Lower leg skin (tissue), 4 donors: ENCODE data around the gene SLC41A3. TPM values are rescaled to one million over a fixed set of nuclear protein-coding genes. Genes with fewer than 3 reads are reported as not detected.
A peak's percentile ranks its signal among the peaks of the same experiment; 100 is the strongest.

ENCODE experiments used
- DNase-seq, 2 donors: peaks; one replicate each; pipeline ENCODE4 v3.0.0-alpha.2; 2019; ENCODE audit warnings: low spot score in 2 of 2
- H3K4me3 ChIP-seq: fragments of 200-600 bp; sonication (generic); 2 replicates; pipeline ENCODE4 v1.5.1; 2017; ENCODE audit warnings: mild to moderate bottlenecking, low read depth; ENCODE audit not compliant: poor library complexity, severe bottlenecking
- POLR2A ChIP-seq, 2 donors: fragments of 450-650 bp; IDR thresholded peaks; one replicate each; pipeline ENCODE4 v1.6.1; 2016 to 2017; ENCODE audit warnings: antibody characterized with exemption in 2 of 2, mild to moderate bottlenecking in 1 of 2, moderate library complexity in 1 of 2
- whole genome bisulfite sequencing, 2 donors: methylation state at CpG; one replicate each; pipeline ENCODE4 v1.1.5; 2018; 5-methylcytosine and 5-hydroxymethylcytosine counted together
- intact Hi-C: fragments of 100-400 bp; cut with DNase I; formaldehyde crosslinking; loops from one replicate; pipeline ENCODE4 v1.15.0; 2023; ENCODE audit warnings: low total_unique reads
- total RNA-seq, 4 donors: library from RNA; depleted of rRNA; stranded (reverse); fragments of >200 nt; gene quantifications; one replicate each; pipeline ENCODE4 v1.1.0, GENCODE V29; 2016
- TF ChIP-seq, protein P1 (sequence below), 3 donors: fragments of 450-650 bp; IDR thresholded peaks; one replicate each; pipeline ENCODE4 v1.5.1; 2016; ENCODE audit warnings: antibody characterized with exemption in 3 of 3, mild to moderate bottlenecking in 3 of 3, moderate library complexity in 2 of 3

Gene SLC41A3
- total RNA-seq, 4 donors from 2014 or later = 31.6 to 41.1 (median 37.3) TPM

DNA sequence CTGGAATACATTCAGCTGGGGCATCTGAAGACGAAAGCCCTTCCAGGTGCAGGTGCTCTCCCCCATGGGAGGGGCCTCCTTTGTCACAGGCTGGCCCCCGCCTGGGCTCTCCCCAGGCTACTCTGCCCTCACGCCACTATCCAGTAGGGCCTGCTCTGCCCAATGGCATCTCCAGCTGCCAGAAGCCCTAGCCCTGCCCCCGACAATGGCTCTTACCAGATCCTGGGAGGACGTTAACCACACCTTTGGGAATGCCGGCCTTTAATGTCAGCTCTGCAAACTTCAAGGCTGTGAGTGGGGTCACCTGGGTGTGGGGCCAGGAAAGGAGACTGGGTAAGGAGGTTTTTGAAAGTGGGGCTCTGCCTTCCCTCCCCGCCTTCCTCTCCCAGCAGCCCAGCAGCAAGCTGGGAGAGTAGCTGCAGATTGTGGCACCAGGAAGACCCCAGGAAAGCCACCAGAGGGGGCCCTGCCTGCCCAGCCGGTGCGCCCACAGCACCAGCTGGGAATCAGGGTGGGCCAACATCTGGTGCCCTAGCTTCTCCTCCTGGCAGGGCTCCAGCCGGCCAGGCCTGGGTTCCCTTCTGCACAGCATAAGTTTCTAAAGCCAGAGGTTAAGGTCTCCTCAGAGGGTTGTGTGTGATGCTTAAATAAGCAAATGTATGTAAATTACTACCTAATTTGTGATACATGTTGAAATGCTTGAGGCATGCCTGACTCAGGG, 40.4 kb upstream of the SLC41A3 start:
- H3K4me3 ChIP-seq = no peak overlapping the region
- 58 to 71% methylated on average over 4 to 9 of the region's 10 CpGs for WGBS, 2 donors
- intact Hi-C loops = loop anchor here (5.0 kb wide), 1 partner anchor 583 kb away; no protein-coding TSS in a partner anchor
- peak in 1 of 2 donors; percentile 74 for DNase-seq
- TF ChIP-seq POLR2A (IDR thresholded peaks at IDR 0.05) = no peak
- TF ChIP-seq, protein P1, sequence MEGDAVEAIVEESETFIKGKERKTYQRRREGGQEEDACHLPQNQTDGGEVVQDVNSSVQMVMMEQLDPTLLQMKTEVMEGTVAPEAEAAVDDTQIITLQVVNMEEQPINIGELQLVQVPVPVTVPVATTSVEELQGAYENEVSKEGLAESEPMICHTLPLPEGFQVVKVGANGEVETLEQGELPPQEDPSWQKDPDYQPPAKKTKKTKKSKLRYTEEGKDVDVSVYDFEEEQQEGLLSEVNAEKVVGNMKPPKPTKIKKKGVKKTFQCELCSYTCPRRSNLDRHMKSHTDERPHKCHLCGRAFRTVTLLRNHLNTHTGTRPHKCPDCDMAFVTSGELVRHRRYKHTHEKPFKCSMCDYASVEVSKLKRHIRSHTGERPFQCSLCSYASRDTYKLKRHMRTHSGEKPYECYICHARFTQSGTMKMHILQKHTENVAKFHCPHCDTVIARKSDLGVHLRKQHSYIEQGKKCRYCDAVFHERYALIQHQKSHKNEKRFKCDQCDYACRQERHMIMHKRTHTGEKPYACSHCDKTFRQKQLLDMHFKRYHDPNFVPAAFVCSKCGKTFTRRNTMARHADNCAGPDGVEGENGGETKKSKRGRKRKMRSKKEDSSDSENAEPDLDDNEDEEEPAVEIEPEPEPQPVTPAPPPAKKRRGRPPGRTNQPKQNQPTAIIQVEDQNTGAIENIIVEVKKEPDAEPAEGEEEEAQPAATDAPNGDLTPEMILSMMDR (IDR thresholded peaks at IDR 0.05) = no peak

DNA sequence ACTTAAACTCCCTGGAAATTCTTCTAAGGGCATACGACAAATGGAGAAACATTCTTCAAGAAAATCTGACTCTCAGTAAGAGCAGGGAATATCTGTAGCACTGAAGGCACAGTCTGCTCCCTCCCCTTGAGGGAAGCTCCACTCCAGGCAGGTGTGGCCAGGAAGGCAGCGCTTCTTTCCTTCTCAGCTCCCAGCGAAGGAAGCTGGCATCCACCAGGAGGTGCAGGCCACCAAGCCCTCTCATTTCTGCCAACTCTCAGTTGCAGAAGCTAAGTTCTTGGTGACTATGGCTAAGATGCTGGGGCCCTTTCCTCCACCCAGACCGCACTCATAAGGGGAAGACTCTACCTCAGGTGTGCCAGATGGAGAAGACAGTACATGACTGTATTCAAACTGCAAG, 37.7 kb upstream of the SLC41A3 start:
- no peak overlapping the region for H3K4me3 ChIP-seq
- no peak for TF ChIP-seq POLR2A (IDR thresholded peaks at IDR 0.05)
- TF ChIP-seq, protein P1 (IDR thresholded peaks at IDR 0.05) = no peak
- peak in 1 of 2 donors; percentile 56 for DNase-seq
- intact Hi-C loops = loop anchor here (5.0 kb wide), 1 partner anchor 586 kb away; no protein-coding TSS in a partner anchor
- WGBS, 2 donors = 86% methylated on average over 4 of the region's 4 CpGs

DNA sequence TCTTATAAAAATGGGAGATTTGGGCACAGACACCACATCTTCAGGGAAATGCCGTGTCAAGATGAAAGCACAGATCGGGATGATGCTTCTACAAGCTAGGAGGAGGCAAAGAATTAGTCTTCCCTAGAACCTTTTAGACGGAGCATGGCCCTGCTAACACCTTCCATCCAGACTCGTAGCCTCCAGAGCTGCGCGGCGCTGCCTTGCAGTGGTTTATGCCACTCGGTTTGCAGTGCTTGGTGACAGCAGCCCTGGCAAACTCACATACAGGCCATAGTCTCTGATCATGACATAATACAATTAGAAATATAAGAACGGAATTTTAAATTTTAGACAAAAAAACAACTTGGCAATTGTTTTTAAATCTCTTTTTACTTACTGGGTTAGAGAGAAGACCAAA, 37.1 kb upstream of the SLC41A3 start:
- no peak for TF ChIP-seq POLR2A (IDR thresholded peaks at IDR 0.05)
- TF ChIP-seq, protein P1 (IDR thresholded peaks at IDR 0.05) = no peak
- peak in 1 of 2 donors; percentile 56 for DNase-seq
- intact Hi-C loops = loop anchor here (5.0 kb wide), 1 partner anchor 586 kb away; no protein-coding TSS in a partner anchor
- WGBS, 2 donors = 96% methylated on average over 9 of the region's 9 CpGs
- no peak overlapping the region for H3K4me3 ChIP-seq

DNA sequence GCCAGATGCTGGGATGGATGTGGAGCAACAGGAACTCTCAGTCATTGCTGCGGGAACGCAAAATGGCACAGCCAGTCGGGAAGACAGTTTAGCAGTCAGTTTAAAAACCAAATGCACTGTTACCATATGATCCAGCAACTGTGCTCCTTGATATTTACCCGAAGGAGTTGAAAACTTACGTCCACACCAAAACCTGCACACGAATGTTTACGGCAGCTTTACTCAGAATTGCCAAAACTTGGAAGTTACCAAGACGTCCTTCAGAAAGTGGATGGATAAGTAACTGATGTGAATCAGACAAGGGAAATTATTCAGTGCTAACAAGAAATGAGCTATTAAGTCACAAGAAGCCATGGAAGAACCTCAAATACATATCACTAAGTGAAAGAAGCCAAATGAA, 36.1 kb upstream of the SLC41A3 start:
- H3K4me3 ChIP-seq = no peak overlapping the region
- no peak for DNase-seq
- 83 to 92% methylated on average over 8 of the region's 8 CpGs for WGBS, 2 donors
- TF ChIP-seq, protein P1 (IDR thresholded peaks at IDR 0.05) = no peak
- TF ChIP-seq POLR2A (IDR thresholded peaks at IDR 0.05) = no peak
- intact Hi-C loops = loop anchor here (5.0 kb wide), 2 partner anchors 587 to 698 kb away; no protein-coding TSS in a partner anchor

DNA sequence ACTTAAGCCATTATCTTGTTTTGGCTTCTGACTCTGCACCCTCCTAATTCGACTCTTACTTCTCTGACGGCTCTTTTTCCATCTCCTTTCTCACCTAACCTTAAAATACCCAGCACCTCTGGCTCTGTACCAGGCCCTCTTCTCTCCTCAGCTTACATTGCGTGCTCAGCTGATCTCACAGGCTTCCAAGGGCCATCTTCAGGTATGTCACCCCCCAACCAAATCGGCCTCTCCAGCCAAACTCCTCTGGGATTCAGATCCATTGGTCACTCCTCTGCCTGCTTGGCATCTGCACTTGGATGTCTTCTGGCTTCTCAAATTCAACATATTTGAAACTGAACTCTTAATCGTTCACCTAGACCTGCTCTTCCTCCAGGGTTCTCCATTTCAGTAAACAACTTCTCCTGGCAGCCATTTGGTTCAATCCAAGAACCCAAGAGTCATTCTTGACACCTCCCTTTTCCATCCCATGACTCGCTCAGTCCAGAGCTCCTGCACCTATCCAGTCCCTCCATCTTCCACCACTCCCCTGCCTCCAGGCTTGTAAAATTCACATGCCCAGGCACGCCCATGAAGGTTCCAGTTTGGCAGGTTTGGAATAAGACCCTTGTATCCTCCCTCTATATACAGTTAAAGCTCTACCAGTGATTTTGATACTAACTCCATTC, 35.2 kb upstream of the SLC41A3 start:
- intact Hi-C loops = loop anchor here (5.0 kb wide), 1 partner anchor 697 kb away; no protein-coding TSS in a partner anchor
- DNase-seq = peak in 1 of 2 donors; percentile 72
- H3K4me3 ChIP-seq = no peak overlapping the region
- 77 to 82% methylated on average over 7 of the region's 7 CpGs for WGBS, 2 donors
- TF ChIP-seq, protein P1 (IDR thresholded peaks at IDR 0.05) = no peak
- no peak for TF ChIP-seq POLR2A (IDR thresholded peaks at IDR 0.05)
